Panc1 (cell line): ENCODE measurements around the gene MYRIP. TPM values are rescaled to one million over a fixed set of nuclear protein-coding genes. Genes with fewer than 3 reads are reported as not detected.

Source experiments
- ATAC-seq: fragments of 200-7000 bp; cut with Tn5 transposase; 2 replicates; pipeline ENCODE4 v1.9.1; 2020; ENCODE audit warnings: mild to moderate bottlenecking, moderate library complexity
- BruUV-seq: library from RNA; stranded (reverse); fragments of 400-500 nt; replicated peaks from 2 replicates; lab custom pipeline; 2021; lab: Mats Ljungman, UMichigan
- CTCF ChIA-PET: fragments of 300-600 bp; sonication (Branson Sonifier 250); formaldehyde crosslinking; loops from one replicate; lab custom pipeline; 2022; ENCODE audit warnings: antibody characterized with exemption; lab: Charles Lee
- POLR2A ChIA-PET: fragments of 300-600 bp; sonication (Branson Sonifier 250); formaldehyde crosslinking; loops from one replicate; lab custom pipeline; 2022; ENCODE audit warnings: antibody characterized with exemption; lab: Charles Lee
- DNase-seq: peaks from one replicate; pipeline ENCODE4 v3.0.0-alpha.2; 2010; ENCODE audit warnings: low read depth, low spot score
- H3K27ac ChIP-seq: 2 replicates; pipeline ENCODE4 v1.5.1; 2011; ENCODE audit warnings: mild to moderate bottlenecking, low read length, inconsistent platforms
- H3K27me3 ChIP-seq: fragments of 200-500 bp; sonication (Bioruptor generic); 2 replicates; pipeline ENCODE4 v1.6.0; 2014; ENCODE audit warnings: low read length, inconsistent platforms; ENCODE audit not compliant: control insufficient read depth, insufficient read depth
- H3K36me3 ChIP-seq: fragments of 200-500 bp; sonication (Bioruptor generic); 2 replicates; pipeline ENCODE4 v1.5.1; 2014; ENCODE audit warnings: inconsistent platforms, mild to moderate bottlenecking, low read length, moderate library complexity; ENCODE audit not compliant: control insufficient read depth, insufficient read depth
- H3K4me1 ChIP-seq: 2 replicates; pipeline ENCODE4 v1.5.1; 2011; ENCODE audit warnings: inconsistent platforms, mild to moderate bottlenecking, low read length, moderate library complexity; ENCODE audit not compliant: control insufficient read depth, insufficient read depth
- H3K4me3 ChIP-seq, 2 experiments: 2 replicates each; pipeline ENCODE4 v1.5.1; 2011 to 2012; ENCODE audit warnings: low read depth in 2 of 2, low read length in 2 of 2, mild to moderate bottlenecking in 2 of 2, inconsistent platforms in 1 of 2, moderate library complexity in 1 of 2
- H3K9me3 ChIP-seq: fragments of 200-500 bp; sonication (Bioruptor generic); 2 replicates; pipeline ENCODE4 v1.5.1; 2014; ENCODE audit warnings: low read depth, mild to moderate bottlenecking, inconsistent platforms, low read length, moderate library complexity; ENCODE audit not compliant: control insufficient read depth, insufficient read depth
- POLR2AphosphoS5 ChIP-seq: IDR thresholded peaks from 2 replicates; pipeline ENCODE4 v1.6.1; 2012; ENCODE audit warnings: mild to moderate bottlenecking, low read depth, low read length, moderate library complexity
- SIN3A ChIP-seq: IDR thresholded peaks from 2 replicates; pipeline ENCODE4 v1.6.1; 2012; ENCODE audit warnings: low read depth, mild to moderate bottlenecking, low read length, moderate library complexity, borderline replicate concordance; ENCODE audit not compliant: insufficient read depth
- TCF7L2 ChIP-seq: IDR thresholded peaks from 2 replicates; pipeline ENCODE4 v1.6.1; 2011; ENCODE audit warnings: mild to moderate bottlenecking, low read depth, low read length, inconsistent platforms
- in situ Hi-C: cut with HindIII; loops from 2 replicates; pipeline ENCODE4 v1.10.0; 2016; ENCODE audit warnings: low sequenced_read_pairs, low pct_unique_long_range_greater_than_20kb
- intact Hi-C: fragments of 100-400 bp; cut with micrococcal nuclease; formaldehyde crosslinking; loops from one replicate; pipeline ENCODE4 v1.10.0; 2022; ENCODE audit not compliant: unreplicated experiment
- total RNA-seq: library from RNA; stranded (reverse); gene quantifications from one replicate; pipeline ENCODE4 v1.2.1, GENCODE V29; 2021; ENCODE audit not compliant: unreplicated experiment
- TF ChIP-seq, protein P1 (sequence below), 2 experiments: IDR thresholded peaks; 2 replicates each; pipeline ENCODE4 v1.6.1; 2011 to 2012; ENCODE audit warnings: low read depth in 2 of 2, control low read depth in 1 of 2, low read length in 1 of 2, mild to moderate bottlenecking in 1 of 2, moderate library complexity in 1 of 2; ENCODE audit not compliant: insufficient read depth in 1 of 2
- TF ChIP-seq, protein P2 (sequence below): fragments of 450-650 bp; IDR thresholded peaks from 2 replicates; pipeline ENCODE4 v1.5.1; 2017; ENCODE audit warnings: mild to moderate bottlenecking

The MYRIP gene
- total RNA-seq, 1 experiment from 2014 or later: 0.59 TPM

GRCh38 chr3:40055361-40055760 is 246.0 kb downstream of the MYRIP start:
- ChIA-PET POLR2A (no interaction called here), CTCF (no interaction called here)
- DNase-seq: no peak
- Histone ChIP-seq H3K9me3 (peaks cover under 1% of the 10 kb centered on the region; the same call in 1 of the 2 replicates), H3K27ac (no peak overlapping the region), H3K27me3 (no peaks in the 10 kb centered on the region), H3K4me1 (no peaks in the 10 kb centered on the region), H3K36me3 (no peaks in the 10 kb centered on the region), H3K4me3 (no peak overlapping the region)
- no TSS peak for BruUV-seq
- no peak for TF ChIP-seq POLR2AphosphoS5
- TF ChIP-seq SIN3A: no peak
- TF ChIP-seq, protein P1, sequence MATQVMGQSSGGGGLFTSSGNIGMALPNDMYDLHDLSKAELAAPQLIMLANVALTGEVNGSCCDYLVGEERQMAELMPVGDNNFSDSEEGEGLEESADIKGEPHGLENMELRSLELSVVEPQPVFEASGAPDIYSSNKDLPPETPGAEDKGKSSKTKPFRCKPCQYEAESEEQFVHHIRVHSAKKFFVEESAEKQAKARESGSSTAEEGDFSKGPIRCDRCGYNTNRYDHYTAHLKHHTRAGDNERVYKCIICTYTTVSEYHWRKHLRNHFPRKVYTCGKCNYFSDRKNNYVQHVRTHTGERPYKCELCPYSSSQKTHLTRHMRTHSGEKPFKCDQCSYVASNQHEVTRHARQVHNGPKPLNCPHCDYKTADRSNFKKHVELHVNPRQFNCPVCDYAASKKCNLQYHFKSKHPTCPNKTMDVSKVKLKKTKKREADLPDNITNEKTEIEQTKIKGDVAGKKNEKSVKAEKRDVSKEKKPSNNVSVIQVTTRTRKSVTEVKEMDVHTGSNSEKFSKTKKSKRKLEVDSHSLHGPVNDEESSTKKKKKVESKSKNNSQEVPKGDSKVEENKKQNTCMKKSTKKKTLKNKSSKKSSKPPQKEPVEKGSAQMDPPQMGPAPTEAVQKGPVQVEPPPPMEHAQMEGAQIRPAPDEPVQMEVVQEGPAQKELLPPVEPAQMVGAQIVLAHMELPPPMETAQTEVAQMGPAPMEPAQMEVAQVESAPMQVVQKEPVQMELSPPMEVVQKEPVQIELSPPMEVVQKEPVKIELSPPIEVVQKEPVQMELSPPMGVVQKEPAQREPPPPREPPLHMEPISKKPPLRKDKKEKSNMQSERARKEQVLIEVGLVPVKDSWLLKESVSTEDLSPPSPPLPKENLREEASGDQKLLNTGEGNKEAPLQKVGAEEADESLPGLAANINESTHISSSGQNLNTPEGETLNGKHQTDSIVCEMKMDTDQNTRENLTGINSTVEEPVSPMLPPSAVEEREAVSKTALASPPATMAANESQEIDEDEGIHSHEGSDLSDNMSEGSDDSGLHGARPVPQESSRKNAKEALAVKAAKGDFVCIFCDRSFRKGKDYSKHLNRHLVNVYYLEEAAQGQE (IDR thresholded peaks at IDR 0.05; ENCODE audit: insufficient read depth in 1 of 2, low read depth in 2 of 2, low read length in 1 of 2): no peak
- no peak for TF ChIP-seq TCF7L2
- TF ChIP-seq, protein P2, sequence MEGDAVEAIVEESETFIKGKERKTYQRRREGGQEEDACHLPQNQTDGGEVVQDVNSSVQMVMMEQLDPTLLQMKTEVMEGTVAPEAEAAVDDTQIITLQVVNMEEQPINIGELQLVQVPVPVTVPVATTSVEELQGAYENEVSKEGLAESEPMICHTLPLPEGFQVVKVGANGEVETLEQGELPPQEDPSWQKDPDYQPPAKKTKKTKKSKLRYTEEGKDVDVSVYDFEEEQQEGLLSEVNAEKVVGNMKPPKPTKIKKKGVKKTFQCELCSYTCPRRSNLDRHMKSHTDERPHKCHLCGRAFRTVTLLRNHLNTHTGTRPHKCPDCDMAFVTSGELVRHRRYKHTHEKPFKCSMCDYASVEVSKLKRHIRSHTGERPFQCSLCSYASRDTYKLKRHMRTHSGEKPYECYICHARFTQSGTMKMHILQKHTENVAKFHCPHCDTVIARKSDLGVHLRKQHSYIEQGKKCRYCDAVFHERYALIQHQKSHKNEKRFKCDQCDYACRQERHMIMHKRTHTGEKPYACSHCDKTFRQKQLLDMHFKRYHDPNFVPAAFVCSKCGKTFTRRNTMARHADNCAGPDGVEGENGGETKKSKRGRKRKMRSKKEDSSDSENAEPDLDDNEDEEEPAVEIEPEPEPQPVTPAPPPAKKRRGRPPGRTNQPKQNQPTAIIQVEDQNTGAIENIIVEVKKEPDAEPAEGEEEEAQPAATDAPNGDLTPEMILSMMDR: no peak
- intact Hi-C loops: no loop called here
- in situ Hi-C loops: no loop called here
- ATAC-seq: no peak

- no peaks in the 10 kb centered on the region for H3K27me3 ChIP-seq
- TF ChIP-seq POLR2AphosphoS5 (no peak), TCF7L2 (no peak)
- TF ChIP-seq, protein P1 (IDR thresholded peaks at IDR 0.05; ENCODE audit: insufficient read depth in 1 of 2, low read depth in 2 of 2, low read length in 1 of 2): no peak
- TF ChIP-seq, protein P2: no peak
- no TSS peak for BruUV-seq
- in situ Hi-C loops: no loop called here
- no peak overlapping the region for H3K4me3 ChIP-seq
- H3K27ac ChIP-seq: no peak overlapping the region
- ATAC-seq: no peak
- no peaks in the 10 kb centered on the region for H3K36me3 ChIP-seq
- intact Hi-C loops: no loop called here
- POLR2A ChIA-PET: no interaction called here
- no peak for DNase-seq
- no peaks in the 10 kb centered on the region for H3K9me3 ChIP-seq
- H3K4me1 ChIP-seq: no peaks in the 10 kb centered on the region
- CTCF ChIA-PET: no interaction called here
Observed at GRCh38 chr3:40055956-40056355, 246.5 kb downstream of the MYRIP start.
